ENCODE measurements around the gene PITX1.

Gene PITX1

GRCh38 chr5:135060021-135060420 lies 26.0 kb upstream of the PITX1 start:
- peaks cover 21% of the 10 kb centered on the region for H3K27me3 ChIP-seq (ENCODE audit: control insufficient read depth, insufficient read depth, low read length)
- no peak overlapping the region for H3K9ac ChIP-seq (ENCODE audit: low read depth, low read length)
- H3K4me3 ChIP-seq (ENCODE audit: low read depth, low read length): no peak overlapping the region
- no peaks in the 10 kb centered on the region for H3K9me3 ChIP-seq (ENCODE audit: control insufficient read depth, insufficient read depth, low read length)
- H3K4me1 ChIP-seq (ENCODE audit: control insufficient read depth, insufficient read depth, low read length): no peaks in the 10 kb centered on the region
- no peaks in the 10 kb centered on the region for H3K36me3 ChIP-seq (ENCODE audit: control insufficient read depth, insufficient read depth, low read length)

GRCh38 chr5:135059000-135059923 lies 25.2 kb upstream of the PITX1 start:
- Histone ChIP-seq H3K36me3 (ENCODE audit: control insufficient read depth, insufficient read depth, low read length) (no peaks in the 10 kb centered on the region), H3K9ac (ENCODE audit: low read depth, low read length) (no peak overlapping the region), H3K4me1 (ENCODE audit: control insufficient read depth, insufficient read depth, low read length) (no peaks in the 10 kb centered on the region), H3K9me3 (ENCODE audit: control insufficient read depth, insufficient read depth, low read length) (no peaks in the 10 kb centered on the region), H3K27me3 (ENCODE audit: control insufficient read depth, insufficient read depth, low read length) (peaks cover 25% of the 10 kb centered on the region), H3K4me3 (ENCODE audit: low read depth, low read length) (no peak overlapping the region)

GRCh38 chr5:135058331-135058732 lies 24.3 kb upstream of the PITX1 start:
- Histone ChIP-seq H3K9me3 (ENCODE audit: control insufficient read depth, insufficient read depth, low read length) (no peaks in the 10 kb centered on the region), H3K36me3 (ENCODE audit: control insufficient read depth, insufficient read depth, low read length) (no peaks in the 10 kb centered on the region), H3K4me1 (ENCODE audit: control insufficient read depth, insufficient read depth, low read length) (no peaks in the 10 kb centered on the region), H3K9ac (ENCODE audit: low read depth, low read length) (no peak overlapping the region), H3K27me3 (ENCODE audit: control insufficient read depth, insufficient read depth, low read length) (peaks cover 29% of the 10 kb centered on the region), H3K4me3 (ENCODE audit: low read depth, low read length) (no peak overlapping the region)

GRCh38 chr5:135057233-135057632 lies 23.2 kb upstream of the PITX1 start:
- Histone ChIP-seq H3K4me1 (ENCODE audit: control insufficient read depth, insufficient read depth, low read length) (no peaks in the 10 kb centered on the region), H3K4me3 (ENCODE audit: low read depth, low read length) (no peak overlapping the region), H3K36me3 (ENCODE audit: control insufficient read depth, insufficient read depth, low read length) (no peaks in the 10 kb centered on the region), H3K27me3 (ENCODE audit: control insufficient read depth, insufficient read depth, low read length) (peaks cover 37% of the 10 kb centered on the region), H3K9me3 (ENCODE audit: control insufficient read depth, insufficient read depth, low read length) (no peaks in the 10 kb centered on the region), H3K9ac (ENCODE audit: low read depth, low read length) (no peak overlapping the region)

GRCh38 chr5:135056316-135057030 lies 22.4 kb upstream of the PITX1 start:
- Histone ChIP-seq H3K27me3 (ENCODE audit: control insufficient read depth, insufficient read depth, low read length) (peaks cover 44% of the 10 kb centered on the region), H3K9ac (ENCODE audit: low read depth, low read length) (no peak overlapping the region), H3K9me3 (ENCODE audit: control insufficient read depth, insufficient read depth, low read length) (no peaks in the 10 kb centered on the region), H3K36me3 (ENCODE audit: control insufficient read depth, insufficient read depth, low read length) (no peaks in the 10 kb centered on the region), H3K4me1 (ENCODE audit: control insufficient read depth, insufficient read depth, low read length) (no peaks in the 10 kb centered on the region), H3K4me3 (ENCODE audit: low read depth, low read length) (no peak overlapping the region)

- no peaks in the 10 kb centered on the region for H3K9me3 ChIP-seq (ENCODE audit: control insufficient read depth, insufficient read depth, low read length)
- no peak overlapping the region for H3K4me3 ChIP-seq (ENCODE audit: low read depth, low read length)
- no peaks in the 10 kb centered on the region for H3K36me3 ChIP-seq (ENCODE audit: control insufficient read depth, insufficient read depth, low read length)
- H3K4me1 ChIP-seq (ENCODE audit: control insufficient read depth, insufficient read depth, low read length): no peaks in the 10 kb centered on the region
- H3K9ac ChIP-seq (ENCODE audit: low read depth, low read length): no peak overlapping the region
- H3K27me3 ChIP-seq (ENCODE audit: control insufficient read depth, insufficient read depth, low read length): peaks cover 55% of the 10 kb centered on the region
These were observed 21.4 kb upstream of the PITX1 start for GRCh38 chr5:135055396-135055795.

GRCh38 chr5:135054546-135054945 lies 20.5 kb upstream of the PITX1 start:
- Histone ChIP-seq H3K36me3 (ENCODE audit: control insufficient read depth, insufficient read depth, low read length) (no peaks in the 10 kb centered on the region), H3K9ac (ENCODE audit: low read depth, low read length) (no peak overlapping the region), H3K9me3 (ENCODE audit: control insufficient read depth, insufficient read depth, low read length) (no peaks in the 10 kb centered on the region), H3K4me1 (ENCODE audit: control insufficient read depth, insufficient read depth, low read length) (no peaks in the 10 kb centered on the region), H3K27me3 (ENCODE audit: control insufficient read depth, insufficient read depth, low read length) (peaks cover 64% of the 10 kb centered on the region), H3K4me3 (ENCODE audit: low read depth, low read length) (no peak overlapping the region)

GRCh38 chr5:135053989-135054388 lies 20.0 kb upstream of the PITX1 start:
- no peaks in the 10 kb centered on the region for H3K36me3 ChIP-seq (ENCODE audit: control insufficient read depth, insufficient read depth, low read length)
- H3K4me3 ChIP-seq (ENCODE audit: low read depth, low read length): no peak overlapping the region
- no peaks in the 10 kb centered on the region for H3K4me1 ChIP-seq (ENCODE audit: control insufficient read depth, insufficient read depth, low read length)
- no peaks in the 10 kb centered on the region for H3K9me3 ChIP-seq (ENCODE audit: control insufficient read depth, insufficient read depth, low read length)
- no peak overlapping the region for H3K9ac ChIP-seq (ENCODE audit: low read depth, low read length)
- peaks cover 69% of the 10 kb centered on the region for H3K27me3 ChIP-seq (ENCODE audit: control insufficient read depth, insufficient read depth, low read length)

GRCh38 chr5:135053278-135053677 lies 19.2 kb upstream of the PITX1 start:
- Histone ChIP-seq H3K4me1 (ENCODE audit: control insufficient read depth, insufficient read depth, low read length) (no peaks in the 10 kb centered on the region), H3K9ac (ENCODE audit: low read depth, low read length) (no peak overlapping the region), H3K27me3 (ENCODE audit: control insufficient read depth, insufficient read depth, low read length) (peaks cover 72% of the 10 kb centered on the region), H3K4me3 (ENCODE audit: low read depth, low read length) (no peak overlapping the region), H3K36me3 (ENCODE audit: control insufficient read depth, insufficient read depth, low read length) (no peaks in the 10 kb centered on the region), H3K9me3 (ENCODE audit: control insufficient read depth, insufficient read depth, low read length) (no peaks in the 10 kb centered on the region)

GRCh38 chr5:135052511-135053145 lies 18.6 kb upstream of the PITX1 start:
- Histone ChIP-seq H3K36me3 (ENCODE audit: control insufficient read depth, insufficient read depth, low read length) (no peaks in the 10 kb centered on the region), H3K4me3 (ENCODE audit: low read depth, low read length) (no peak overlapping the region), H3K9me3 (ENCODE audit: control insufficient read depth, insufficient read depth, low read length) (no peaks in the 10 kb centered on the region), H3K27me3 (ENCODE audit: control insufficient read depth, insufficient read depth, low read length) (peaks cover 76% of the 10 kb centered on the region), H3K4me1 (ENCODE audit: control insufficient read depth, insufficient read depth, low read length) (no peaks in the 10 kb centered on the region), H3K9ac (ENCODE audit: low read depth, low read length) (no peak overlapping the region)

GRCh38 chr5:135051872-135052271 lies 17.8 kb upstream of the PITX1 start:
- Histone ChIP-seq H3K4me1 (ENCODE audit: control insufficient read depth, insufficient read depth, low read length) (no peaks in the 10 kb centered on the region), H3K36me3 (ENCODE audit: control insufficient read depth, insufficient read depth, low read length) (no peaks in the 10 kb centered on the region), H3K9me3 (ENCODE audit: control insufficient read depth, insufficient read depth, low read length) (no peaks in the 10 kb centered on the region), H3K4me3 (ENCODE audit: low read depth, low read length) (no peak overlapping the region), H3K9ac (ENCODE audit: low read depth, low read length) (no peak overlapping the region), H3K27me3 (ENCODE audit: control insufficient read depth, insufficient read depth, low read length) (peaks cover 84% of the 10 kb centered on the region)

Measured in iPS-15b (cell line).